Neural progenitor cell (in vitro differentiated cells): ENCODE data around the gene KLB.

Source experiments
- CTCF ChIP-seq: fragments of 200-600 bp; sonication (generic); IDR thresholded peaks from 2 replicates; pipeline ENCODE4 v1.5.1; 2017; ENCODE audit warnings: antibody characterized with exemption, mild to moderate bottlenecking
- EZH2 ChIP-seq: fragments of 200-600 bp; sonication (generic); IDR thresholded peaks from 2 replicates; pipeline ENCODE4 v1.6.1; 2017; ENCODE audit warnings: antibody characterized with exemption, mild to moderate bottlenecking, moderate library complexity
- EZH2phosphoT487 ChIP-seq: fragments of 200-600 bp; sonication (generic); IDR thresholded peaks from 2 replicates; pipeline ENCODE4 v1.6.1; 2017; ENCODE audit warnings: antibody characterized with exemption

- no peak for TF ChIP-seq CTCF
- TF ChIP-seq EZH2, result no peak
- no peak for TF ChIP-seq EZH2phosphoT487
Observed at GRCh38 chr4:39476187-39476895, 69.6 kb downstream of the KLB start.
